Activated naive CD4-positive, alpha-beta T cell treated with anti-CD3 and anti-CD28 coated beads for 36 hours (primary cell): Measurements from ENCODE around the gene TOR2A. TPM values are rescaled to one million over a fixed set of nuclear protein-coding genes. Genes with fewer than 3 reads are reported as not detected.

Experiments used
- CTCF ChIA-PET: fragments of 350-600 bp; sonication (Branson Sonifier 250); formaldehyde crosslinking; loops from one replicate; lab custom pipeline; 2021; ENCODE audit warnings: antibody characterized with exemption; lab: Charles Lee
- DNase-seq: peaks from one replicate; pipeline ENCODE4 v3.0.0-alpha.2; 2020
- H3K27ac Mint-ChIP-seq: one replicate; pipeline ENCODE4 v1.8.0; 2021; ENCODE audit warnings: mild to moderate bottlenecking, mixed read lengths
- H3K27me3 Mint-ChIP-seq: one replicate; pipeline ENCODE4 v1.8.0; 2021; ENCODE audit warnings: low read depth, mixed read lengths
- H3K36me3 Mint-ChIP-seq: one replicate; pipeline ENCODE4 v1.8.0; 2021; ENCODE audit warnings: low read depth, mixed read lengths
- H3K4me1 Mint-ChIP-seq: one replicate; pipeline ENCODE4 v1.8.0; 2021; ENCODE audit warnings: low read depth, mixed read lengths
- H3K4me3 Mint-ChIP-seq: one replicate; pipeline ENCODE4 v1.8.0; 2021; ENCODE audit warnings: mild to moderate bottlenecking, moderate library complexity, mixed read lengths
- H3K9me3 Mint-ChIP-seq: one replicate; pipeline ENCODE4 v1.8.0; 2021; ENCODE audit warnings: mixed read lengths
- intact Hi-C: fragments of 100-400 bp; cut with micrococcal nuclease; formaldehyde crosslinking; loops from one replicate; pipeline ENCODE4 v1.15.1; 2023
- total RNA-seq, 2 experiments: library from RNA; stranded (reverse); gene quantifications; one replicate each; pipeline ENCODE4 v1.2.3, GENCODE V29; 2021

The TOR2A gene
- total RNA-seq, 2 experiments from 2014 or later, result 11.8 to 12.7 TPM

- Mint-ChIP-seq H3K4me1 (peaks cover 13% of the 10 kb centered on the region), H3K27me3 (no peaks in the 10 kb centered on the region), H3K4me3 (no peak overlapping the region), H3K36me3 (no peaks in the 10 kb centered on the region), H3K9me3 (no peaks in the 10 kb centered on the region), H3K27ac (no peak overlapping the region)
- no peak for DNase-seq
- CTCF ChIA-PET, result no interaction called here
- intact Hi-C loops, result no loop called here
Measured at GRCh38 chr9:127700594-127701255, 34.4 kb downstream of the TOR2A start.

GRCh38 chr9:127700140-127700539 lies 35.0 kb downstream of the TOR2A start:
- Mint-ChIP-seq H3K36me3 (no peaks in the 10 kb centered on the region), H3K4me3 (peak overlapping the region; percentile 25), H3K27ac (no peak overlapping the region), H3K27me3 (no peaks in the 10 kb centered on the region), H3K9me3 (no peaks in the 10 kb centered on the region), H3K4me1 (peaks cover 13% of the 10 kb centered on the region)
- CTCF ChIA-PET, result no interaction called here
- no peak for DNase-seq
- intact Hi-C loops, result no loop called here

DNA sequence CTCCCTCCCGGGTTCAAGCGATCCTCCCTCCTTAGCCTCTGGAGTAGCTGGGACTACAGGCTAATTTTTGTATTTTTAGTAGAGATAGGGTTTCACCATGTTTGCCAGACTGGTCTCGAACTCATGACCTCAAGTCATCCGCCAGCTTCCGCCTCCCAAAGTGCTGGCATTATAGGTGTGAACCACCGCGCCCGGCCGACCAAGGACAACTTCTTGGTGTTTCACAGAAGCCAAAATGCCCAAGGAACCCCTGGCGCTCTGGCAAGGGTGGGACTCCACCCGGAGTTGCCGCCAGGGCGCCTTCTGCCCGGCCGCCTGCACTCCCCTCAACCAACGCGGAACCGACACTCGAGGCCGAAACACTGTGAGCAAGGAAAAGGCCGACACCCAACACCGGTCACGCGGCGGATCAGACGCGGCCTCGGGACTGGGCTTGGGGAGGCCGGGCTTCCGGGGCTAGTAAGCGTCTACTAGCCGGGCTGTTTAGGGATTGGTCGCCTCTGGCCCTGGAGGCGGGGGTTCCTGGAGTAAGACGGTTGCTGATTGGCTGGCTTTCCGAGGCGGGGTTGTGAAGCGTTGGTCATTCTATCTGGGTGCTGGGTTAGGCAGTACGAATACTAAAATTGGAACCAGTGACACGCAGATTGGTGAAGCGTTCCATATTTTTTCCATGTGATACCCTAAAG lies 36.0 kb downstream of the TOR2A start:
- H3K27ac Mint-ChIP-seq, result peak overlapping the region; percentile 25
- no peaks in the 10 kb centered on the region for H3K27me3 Mint-ChIP-seq
- DNase-seq, result peak; percentile 92
- H3K4me3 Mint-ChIP-seq, result peak overlapping the region; percentile 72
- no peaks in the 10 kb centered on the region for H3K36me3 Mint-ChIP-seq
- peaks cover 13% of the 10 kb centered on the region for H3K4me1 Mint-ChIP-seq
- CTCF ChIA-PET, result interaction anchor here (0.7 kb wide), 1 partner anchor 140 kb away, joined by 5 read pairs; no protein-coding TSS in a partner anchor
- no peaks in the 10 kb centered on the region for H3K9me3 Mint-ChIP-seq
- intact Hi-C loops, result loop anchor here (1.0 kb wide), 1 partner anchor 16 kb away; the partner anchor contains the start of gene PTRH1

DNA sequence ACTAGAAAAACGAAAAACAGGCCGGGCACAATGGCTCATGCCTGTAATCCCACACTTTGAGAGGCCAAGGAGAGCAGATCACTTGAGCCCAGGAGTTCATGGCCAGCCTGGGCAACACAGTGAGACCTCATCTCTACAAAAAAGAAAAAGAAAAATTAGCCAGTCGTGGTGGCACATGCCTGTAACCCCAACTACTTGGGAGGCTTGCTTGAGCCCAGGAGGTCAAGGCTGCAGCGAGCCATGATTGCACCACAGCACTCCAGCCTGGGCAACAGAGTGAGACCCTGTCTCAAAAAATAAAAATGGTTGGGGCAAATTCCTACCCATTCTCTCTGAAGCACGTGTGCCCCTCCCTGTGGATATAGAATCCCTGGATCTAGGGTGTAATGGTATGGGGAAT lies 36.7 kb downstream of the TOR2A start:
- peaks cover 13% of the 10 kb centered on the region for H3K4me1 Mint-ChIP-seq
- no peaks in the 10 kb centered on the region for H3K27me3 Mint-ChIP-seq
- H3K27ac Mint-ChIP-seq, result no peak overlapping the region
- H3K9me3 Mint-ChIP-seq, result no peaks in the 10 kb centered on the region
- H3K4me3 Mint-ChIP-seq, result no peak overlapping the region
- H3K36me3 Mint-ChIP-seq, result no peaks in the 10 kb centered on the region
- DNase-seq, result no peak
- CTCF ChIA-PET, result no interaction called here
- intact Hi-C loops, result no loop called here

DNA sequence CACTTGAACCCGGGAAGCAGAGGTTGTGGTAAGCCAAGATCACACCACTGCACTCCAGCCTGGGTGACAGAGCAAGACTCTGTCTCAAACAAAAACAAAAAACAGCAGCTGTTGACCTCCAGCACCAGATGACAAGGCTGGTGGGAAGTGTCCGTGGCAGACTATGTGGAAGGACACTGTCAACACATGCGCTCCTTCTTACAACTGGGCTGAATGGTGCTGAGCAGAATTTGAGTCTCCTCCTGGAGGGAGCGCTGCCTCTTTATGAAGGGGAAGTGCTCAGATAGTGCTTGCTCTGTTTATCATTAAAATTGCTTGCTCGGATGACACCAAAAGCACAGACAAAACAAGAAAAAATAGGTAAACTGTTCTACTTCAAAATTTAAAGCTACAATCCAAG lies 37.5 kb downstream of the TOR2A start:
- H3K27ac Mint-ChIP-seq, result no peak overlapping the region

DNA sequence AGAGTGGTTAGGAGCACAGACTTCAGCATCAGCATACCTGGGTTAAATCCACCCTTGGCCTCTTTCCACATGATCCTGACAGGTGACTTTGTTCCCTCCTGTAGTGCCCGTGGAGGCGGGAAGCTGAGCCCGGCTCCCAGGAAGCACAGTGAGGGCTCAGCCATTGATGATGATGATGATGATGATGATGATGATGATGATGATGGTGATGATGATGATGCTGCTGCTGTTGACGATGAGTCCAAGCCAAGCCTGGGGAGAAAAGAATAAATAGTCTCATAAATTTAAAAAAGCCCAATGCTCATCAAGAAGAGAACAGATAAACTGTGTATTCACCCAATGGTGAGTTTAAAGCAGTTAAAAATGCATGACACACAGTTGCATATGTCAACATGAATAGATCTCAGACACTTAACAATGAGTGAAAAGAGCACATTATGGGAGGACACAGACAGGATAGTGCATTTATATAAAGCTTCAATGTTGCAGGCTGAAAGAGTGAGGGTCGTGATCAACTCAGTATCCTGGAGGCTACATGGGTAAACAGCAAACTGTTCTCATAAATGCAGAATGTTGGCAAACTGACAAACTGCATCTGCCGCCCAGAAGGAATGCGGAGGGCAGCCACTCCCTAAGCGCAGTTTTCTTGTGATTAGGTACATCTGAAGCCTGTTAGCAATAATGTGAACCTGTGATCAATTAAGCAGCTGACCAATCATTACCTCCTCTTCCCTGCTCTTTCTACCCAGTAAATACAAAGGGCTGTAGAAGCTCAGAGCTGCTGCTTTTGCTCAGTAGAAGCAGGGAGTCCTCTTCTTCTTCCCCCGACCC lies 40.0 kb downstream of the TOR2A start:
- Mint-ChIP-seq H3K4me1 (peaks cover 11% of the 10 kb centered on the region), H3K4me3 (no peak overlapping the region), H3K27ac (no peak overlapping the region), H3K27me3 (no peaks in the 10 kb centered on the region), H3K36me3 (no peaks in the 10 kb centered on the region), H3K9me3 (no peaks in the 10 kb centered on the region)
- DNase-seq, result no peak
- intact Hi-C loops, result no loop called here
- CTCF ChIA-PET, result no interaction called here

More for the DNA sequence above, 37.5 kb downstream of the TOR2A start:
- no peaks in the 10 kb centered on the region for H3K36me3 Mint-ChIP-seq
- H3K4me1 Mint-ChIP-seq, result peaks cover 13% of the 10 kb centered on the region
- no peaks in the 10 kb centered on the region for H3K9me3 Mint-ChIP-seq
- no peaks in the 10 kb centered on the region for H3K27me3 Mint-ChIP-seq
- no peak overlapping the region for H3K4me3 Mint-ChIP-seq
- CTCF ChIA-PET, result no interaction called here
- no peak for DNase-seq
- intact Hi-C loops, result no loop called here

DNA sequence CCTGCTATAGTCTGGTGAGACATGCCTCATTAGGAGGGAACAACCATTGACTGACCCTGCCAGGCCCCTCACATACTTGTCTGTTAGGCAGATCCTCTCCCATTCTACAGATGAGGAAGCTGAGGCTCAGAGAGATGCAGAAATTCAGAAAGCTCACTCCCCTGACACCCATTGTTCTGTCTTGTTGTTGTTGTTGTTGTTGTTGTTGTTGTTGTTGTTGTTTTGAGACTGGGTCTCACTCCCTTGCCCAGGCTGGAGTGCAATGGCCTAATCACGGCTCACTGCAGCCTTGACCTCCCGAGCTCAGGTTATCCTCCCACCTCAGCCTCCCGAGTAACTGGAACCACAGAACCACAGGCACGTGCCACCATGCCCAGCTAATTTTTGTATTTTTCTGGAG lies 41.4 kb downstream of the TOR2A start:
- intact Hi-C loops, result no loop called here
- H3K27me3 Mint-ChIP-seq, result no peaks in the 10 kb centered on the region
- DNase-seq, result no peak
- no peak overlapping the region for H3K27ac Mint-ChIP-seq
- CTCF ChIA-PET, result interaction anchor here (0.6 to 0.7 kb wide), 2 partner anchors 179 to 227 kb away, joined by 3 read pairs; no protein-coding TSS in a partner anchor
- H3K4me3 Mint-ChIP-seq, result no peak overlapping the region
- H3K36me3 Mint-ChIP-seq, result no peaks in the 10 kb centered on the region
- H3K4me1 Mint-ChIP-seq, result no peaks in the 10 kb centered on the region
- no peaks in the 10 kb centered on the region for H3K9me3 Mint-ChIP-seq

- H3K36me3 Mint-ChIP-seq, result no peaks in the 10 kb centered on the region
- no peaks in the 10 kb centered on the region for H3K27me3 Mint-ChIP-seq
- DNase-seq, result no peak
- H3K4me1 Mint-ChIP-seq, result no peaks in the 10 kb centered on the region
- intact Hi-C loops, result no loop called here
- H3K27ac Mint-ChIP-seq, result no peak overlapping the region
- H3K4me3 Mint-ChIP-seq, result no peak overlapping the region
- CTCF ChIA-PET, result interaction anchor here (0.7 kb wide), 1 partner anchor 227 kb away, joined by 3 read pairs; no protein-coding TSS in a partner anchor
- H3K9me3 Mint-ChIP-seq, result no peaks in the 10 kb centered on the region
Measured at GRCh38 chr9:127693143-127693542, 42.0 kb downstream of the TOR2A start.

DNA sequence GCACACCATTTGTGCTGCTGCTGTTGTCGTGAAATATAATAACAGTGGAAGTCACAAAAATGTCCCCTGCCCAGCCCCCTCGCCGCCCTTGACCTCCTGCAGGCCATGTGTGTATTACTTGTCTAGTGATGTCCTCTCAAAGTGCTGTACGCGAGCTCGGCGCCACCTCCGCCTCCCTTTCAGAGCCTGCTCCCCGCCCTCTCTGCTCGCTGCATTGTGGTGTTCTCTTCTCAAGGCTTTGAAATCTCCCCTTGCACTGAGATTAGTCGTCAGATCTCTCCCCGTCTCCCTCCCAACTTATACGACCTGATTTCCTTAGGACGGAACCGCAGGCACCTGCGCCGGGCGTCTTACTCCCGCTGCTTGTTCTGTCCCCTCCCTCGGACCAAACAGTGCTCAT lies 43.0 kb downstream of the TOR2A start:
- Mint-ChIP-seq H3K27me3 (no peaks in the 10 kb centered on the region), H3K9me3 (no peaks in the 10 kb centered on the region), H3K36me3 (no peaks in the 10 kb centered on the region), H3K27ac (no peak overlapping the region), H3K4me1 (no peaks in the 10 kb centered on the region), H3K4me3 (no peak overlapping the region)
- CTCF ChIA-PET, result no interaction called here
- DNase-seq, result no peak
- intact Hi-C loops, result no loop called here

- no peaks in the 10 kb centered on the region for H3K27me3 Mint-ChIP-seq
- no peak overlapping the region for H3K4me3 Mint-ChIP-seq
- H3K9me3 Mint-ChIP-seq, result no peaks in the 10 kb centered on the region
- H3K4me1 Mint-ChIP-seq, result no peaks in the 10 kb centered on the region
- H3K27ac Mint-ChIP-seq, result no peak overlapping the region
- CTCF ChIA-PET, result interaction anchor here (1.1 kb wide), 1 partner anchor 26 kb away, joined by 3 read pairs; no protein-coding TSS in a partner anchor
- intact Hi-C loops, result no loop called here
- no peaks in the 10 kb centered on the region for H3K36me3 Mint-ChIP-seq
- DNase-seq, result no peak
Measured at GRCh38 chr9:127690735-127691134, 44.4 kb downstream of the TOR2A start.

- H3K27ac Mint-ChIP-seq, result no peak overlapping the region
- no peaks in the 10 kb centered on the region for H3K36me3 Mint-ChIP-seq
- DNase-seq, result no peak
- intact Hi-C loops, result no loop called here
- H3K4me1 Mint-ChIP-seq, result no peaks in the 10 kb centered on the region
- H3K9me3 Mint-ChIP-seq, result no peaks in the 10 kb centered on the region
- H3K4me3 Mint-ChIP-seq, result no peak overlapping the region
- no peaks in the 10 kb centered on the region for H3K27me3 Mint-ChIP-seq
- CTCF ChIA-PET, result interaction anchor here (0.6 to 1.1 kb wide), 2 partner anchors 25 to 45 kb away, joined by 3 read pairs; partner anchors contain the start of gene TOR2A
Measured at GRCh38 chr9:127689329-127690000, 45.6 kb downstream of the TOR2A start.
